ENCODE data around the gene ARHGAP22. TPM values are rescaled to one million over a fixed set of nuclear protein-coding genes. Genes with fewer than 3 reads are reported as not detected.

ARHGAP22 gene
- total RNA-seq, 3 donors from 2014 or later: 2.6 to 8.2 (median 4.8) TPM

- Histone ChIP-seq H3K36me3 (no peaks in the 10 kb centered on the region), H3K4me3 (no peak overlapping the region), H3K27ac (no peak overlapping the region), H3K9me3 (no peaks in the 10 kb centered on the region), H3K4me1 (no peaks in the 10 kb centered on the region), H3K27me3 (no peaks in the 10 kb centered on the region)
- DNase-seq (ENCODE audit: low spot score in 2 of 2): no peak
- TF ChIP-seq POLR2A (IDR thresholded peaks at IDR 0.05) (no peak), CTCF (IDR thresholded peaks at IDR 0.05) (no peak), POLR2AphosphoS5 (IDR thresholded peaks at IDR 0.05) (no peak)
- intact Hi-C loops (cut with DNase I; ENCODE audit: low total_unique reads): no loop called here
Measured at GRCh38 chr10:48493083-48493871, 111.6 kb downstream of the ARHGAP22 start.

DNA sequence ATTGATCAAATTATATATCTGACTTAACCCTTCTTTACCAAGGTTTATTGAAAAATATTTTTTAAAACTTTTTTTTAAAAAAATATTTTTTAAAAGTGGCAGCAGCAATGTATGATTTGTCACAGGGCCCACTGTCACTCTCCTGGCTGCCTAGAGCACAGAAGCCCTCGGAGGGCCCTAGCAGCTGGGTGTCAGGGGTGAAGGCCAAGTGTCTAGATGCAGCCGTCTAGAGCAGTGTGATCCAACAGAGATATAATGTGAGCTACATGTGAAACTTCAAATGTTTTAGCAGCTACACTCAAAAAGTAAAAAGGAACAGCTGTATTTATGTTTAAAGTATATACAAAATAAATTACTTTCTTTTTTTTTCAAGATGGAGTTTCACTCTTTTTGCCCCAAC is 112.7 kb downstream of the ARHGAP22 start:
- intact Hi-C loops (cut with DNase I; ENCODE audit: low total_unique reads): no loop called here
- Histone ChIP-seq H3K9me3 (no peaks in the 10 kb centered on the region), H3K27me3 (no peaks in the 10 kb centered on the region), H3K27ac (no peak overlapping the region), H3K36me3 (no peaks in the 10 kb centered on the region), H3K4me1 (no peaks in the 10 kb centered on the region), H3K4me3 (no peak overlapping the region)
- DNase-seq (ENCODE audit: low spot score in 2 of 2): no peak
- TF ChIP-seq POLR2A (IDR thresholded peaks at IDR 0.05): no peak
- no peak for TF ChIP-seq POLR2AphosphoS5 (IDR thresholded peaks at IDR 0.05)
- TF ChIP-seq CTCF (IDR thresholded peaks at IDR 0.05): no peak

DNA sequence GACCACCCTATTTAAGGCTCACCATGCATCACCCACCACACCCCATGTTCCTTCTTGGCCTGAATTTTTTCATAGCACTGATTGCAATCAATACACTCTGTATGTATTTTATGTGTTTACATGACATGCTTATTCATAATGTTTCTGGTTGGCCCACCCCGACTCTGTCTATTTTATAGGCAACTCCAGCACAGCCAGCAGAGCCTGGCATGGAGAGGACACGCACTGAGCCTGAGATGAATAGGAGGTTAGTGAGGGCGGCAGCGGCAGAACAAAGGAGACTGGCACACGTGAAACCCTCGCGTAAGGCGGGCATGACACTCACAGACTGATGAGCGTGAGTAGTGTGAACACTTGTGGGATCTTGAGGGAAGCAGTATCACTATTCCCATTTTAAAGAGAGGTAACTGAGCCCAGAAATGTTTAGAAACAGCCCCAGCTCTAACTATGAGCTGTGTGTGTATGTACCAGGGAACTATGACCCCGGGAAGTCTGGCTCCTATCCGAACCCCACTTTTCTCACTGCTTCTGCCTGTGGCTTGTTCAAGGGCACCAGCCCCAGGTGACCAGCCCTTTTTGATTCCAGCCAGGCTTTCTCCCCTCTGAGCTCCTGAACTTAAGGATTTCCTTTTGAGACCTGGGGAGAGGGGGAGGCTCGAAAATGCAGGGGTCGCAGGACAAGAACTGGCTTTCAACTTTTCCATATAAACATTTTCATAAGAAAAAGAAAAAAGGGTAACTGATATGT is 113.3 kb downstream of the ARHGAP22 start:
- Histone ChIP-seq H3K36me3 (no peaks in the 10 kb centered on the region), H3K4me3 (no peak overlapping the region), H3K4me1 (no peaks in the 10 kb centered on the region), H3K27me3 (no peaks in the 10 kb centered on the region), H3K9me3 (no peaks in the 10 kb centered on the region), H3K27ac (no peak overlapping the region)
- TF ChIP-seq POLR2AphosphoS5 (IDR thresholded peaks at IDR 0.05) (no peak), POLR2A (IDR thresholded peaks at IDR 0.05) (no peak), CTCF (IDR thresholded peaks at IDR 0.05) (no peak)
- DNase-seq (ENCODE audit: low spot score in 2 of 2): no peak
- intact Hi-C loops (cut with DNase I; ENCODE audit: low total_unique reads): no loop called here

DNA sequence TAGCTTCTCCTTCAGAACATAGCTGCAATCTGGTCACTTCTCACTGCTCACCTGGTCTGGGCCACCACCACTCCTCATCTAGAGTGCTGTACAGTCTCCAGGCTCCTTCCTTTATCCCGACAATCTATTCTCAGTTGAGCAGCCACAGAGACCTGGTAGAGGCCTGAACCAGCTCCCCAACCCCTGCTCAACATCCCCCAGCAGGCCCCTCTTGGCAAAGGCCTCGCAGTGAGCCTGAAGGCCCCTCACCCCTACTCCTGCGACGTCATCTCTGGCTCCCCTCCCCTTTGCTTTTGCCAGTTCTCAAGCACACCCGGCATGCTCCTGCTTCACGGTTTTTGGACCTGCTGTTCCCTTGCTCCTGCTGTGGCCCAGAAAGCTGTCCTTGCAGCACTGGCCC is 113.9 kb downstream of the ARHGAP22 start:
- Histone ChIP-seq H3K9me3 (no peaks in the 10 kb centered on the region), H3K27me3 (no peaks in the 10 kb centered on the region), H3K4me3 (no peak overlapping the region), H3K27ac (no peak overlapping the region), H3K4me1 (no peaks in the 10 kb centered on the region), H3K36me3 (no peaks in the 10 kb centered on the region)
- no peak for DNase-seq (ENCODE audit: low spot score in 2 of 2)
- intact Hi-C loops (cut with DNase I; ENCODE audit: low total_unique reads): no loop called here
- TF ChIP-seq POLR2A (IDR thresholded peaks at IDR 0.05) (no peak), CTCF (IDR thresholded peaks at IDR 0.05) (no peak), POLR2AphosphoS5 (IDR thresholded peaks at IDR 0.05) (no peak)

DNA sequence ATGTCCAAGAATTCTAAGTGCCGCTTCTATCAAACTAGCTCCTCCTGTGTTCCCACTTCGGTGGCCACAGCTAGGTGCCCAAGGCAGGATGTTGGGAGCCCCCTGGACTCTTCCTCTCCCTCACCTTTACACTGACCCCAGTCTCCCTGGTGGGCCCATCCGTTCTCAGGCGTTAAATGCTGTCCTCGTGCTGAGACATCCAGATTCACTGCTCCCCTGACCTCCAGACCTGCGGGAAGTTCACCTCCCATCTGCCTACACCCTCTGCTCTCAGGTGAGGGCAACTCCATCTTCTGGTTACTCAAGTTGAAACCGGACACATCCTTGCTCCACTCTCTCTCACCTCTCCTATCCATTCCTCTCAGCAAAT is 114.3 kb downstream of the ARHGAP22 start:
- DNase-seq (ENCODE audit: low spot score in 2 of 2): no peak
- Histone ChIP-seq H3K27me3 (no peaks in the 10 kb centered on the region), H3K36me3 (no peaks in the 10 kb centered on the region), H3K9me3 (no peaks in the 10 kb centered on the region), H3K4me1 (no peaks in the 10 kb centered on the region), H3K27ac (no peak overlapping the region), H3K4me3 (no peak overlapping the region)
- intact Hi-C loops (cut with DNase I; ENCODE audit: low total_unique reads): no loop called here
- TF ChIP-seq POLR2A (IDR thresholded peaks at IDR 0.05) (no peak), POLR2AphosphoS5 (IDR thresholded peaks at IDR 0.05) (no peak), CTCF (IDR thresholded peaks at IDR 0.05) (no peak)
